Measurements from ENCODE around the gene USP3.
"Not testable (repeated sequence)": the region's sequence is repeated elsewhere in the genome, so short reads cannot be mapped to it uniquely, and the experiment has no call there.

The USP3 gene

DNA sequence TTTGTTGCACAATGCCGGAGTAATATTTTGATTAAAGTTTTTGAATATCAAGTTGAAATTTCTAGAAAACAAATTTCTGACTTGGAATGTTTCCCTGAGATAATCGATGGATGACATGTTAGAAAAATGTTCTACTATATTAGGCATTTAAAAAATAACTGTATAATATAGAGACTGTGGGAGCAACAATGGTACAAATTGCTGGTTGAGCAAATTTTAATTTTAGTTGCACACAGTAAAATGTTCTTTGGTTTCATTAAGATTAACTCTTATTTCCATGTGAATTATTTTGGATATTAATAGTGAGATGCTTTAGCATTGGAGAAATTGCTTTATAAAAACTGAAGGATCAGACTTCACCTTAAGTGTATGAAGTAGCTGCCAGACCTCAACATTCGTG is 9.3 kb downstream of the USP3 start:
- DNase-seq, result no peak

DNA sequence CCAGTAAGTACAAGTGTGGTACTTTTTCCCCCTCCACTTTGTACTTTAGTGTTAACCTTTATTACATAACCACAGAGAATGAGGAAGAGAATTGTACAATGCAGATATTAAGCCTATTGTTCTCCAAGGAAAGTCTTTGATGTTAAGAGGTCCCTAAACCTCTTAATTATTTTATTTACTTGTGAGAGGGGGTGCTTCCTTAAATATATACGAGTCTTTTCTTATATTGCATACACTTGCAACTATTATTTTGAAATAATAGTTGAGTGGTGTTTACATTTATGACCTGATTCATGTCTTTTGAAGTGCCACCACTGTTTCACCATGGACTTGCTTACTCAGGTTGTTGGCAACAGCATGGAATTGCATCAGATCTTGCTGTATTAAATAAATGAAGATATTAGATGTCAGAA is 10.1 kb downstream of the USP3 start:
- no peak for DNase-seq

DNA sequence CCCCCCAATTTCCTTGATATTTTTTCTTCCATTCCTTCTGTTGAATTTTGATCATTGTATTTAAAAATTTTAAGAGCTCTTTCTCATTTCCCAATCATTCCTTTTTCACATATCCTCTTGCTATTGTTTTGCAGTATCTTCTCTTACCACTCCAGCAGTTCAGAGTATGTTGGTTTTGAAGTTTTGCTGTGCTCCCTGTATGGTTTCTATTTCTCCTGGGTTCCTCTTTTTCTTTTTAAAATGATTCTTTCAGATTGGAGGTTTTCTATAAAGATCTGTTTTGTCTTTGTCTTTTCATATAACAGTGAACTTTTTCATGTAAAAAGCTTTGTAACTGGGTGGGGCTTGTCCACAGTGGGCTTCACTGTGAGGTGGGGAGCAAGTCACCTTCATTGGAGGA is 12.8 kb downstream of the USP3 start:
- DNase-seq, result no peak

DNA sequence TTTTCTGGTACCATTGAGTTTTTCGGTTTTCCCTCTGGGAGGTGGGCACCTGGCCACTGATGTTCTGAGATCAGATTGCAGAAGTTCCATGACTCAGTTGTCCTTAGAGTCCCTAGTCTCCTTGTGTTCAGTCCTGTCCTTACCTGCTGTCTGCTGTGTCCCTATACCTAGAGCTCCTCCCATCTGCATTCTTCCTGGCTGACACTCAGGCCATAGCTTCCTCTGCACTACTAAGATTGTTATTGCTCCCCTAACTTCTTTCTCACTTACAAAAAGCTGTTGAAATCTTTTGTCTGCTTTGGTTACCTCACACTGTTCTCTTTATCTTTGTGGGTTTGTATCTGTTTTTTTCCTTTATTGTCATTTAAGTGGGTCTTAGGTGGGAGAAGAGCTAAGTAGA is 13.2 kb downstream of the USP3 start:
- DNase-seq, result peak in 1 of 5 experiments; percentile 40

DNA sequence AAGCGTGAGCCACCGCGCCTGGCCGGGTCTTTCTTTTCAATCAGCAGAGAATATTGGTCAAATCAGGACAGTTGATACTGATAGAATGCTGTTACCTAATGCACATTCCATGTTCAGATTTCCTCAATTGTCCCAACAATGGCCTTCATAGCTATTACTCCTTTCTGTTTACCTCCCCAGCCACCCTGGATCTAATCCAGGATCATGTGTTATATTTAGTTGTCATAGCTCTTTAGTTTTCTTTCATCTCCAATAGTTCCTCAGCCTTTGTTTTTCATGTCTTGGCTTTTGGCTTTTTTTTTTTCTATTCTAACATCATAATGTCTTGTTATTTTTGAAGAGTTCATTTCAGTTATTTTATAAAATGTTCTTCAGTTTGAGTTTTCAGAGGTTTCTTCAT is 14.6 kb downstream of the USP3 start:
- no peak for DNase-seq

DNA sequence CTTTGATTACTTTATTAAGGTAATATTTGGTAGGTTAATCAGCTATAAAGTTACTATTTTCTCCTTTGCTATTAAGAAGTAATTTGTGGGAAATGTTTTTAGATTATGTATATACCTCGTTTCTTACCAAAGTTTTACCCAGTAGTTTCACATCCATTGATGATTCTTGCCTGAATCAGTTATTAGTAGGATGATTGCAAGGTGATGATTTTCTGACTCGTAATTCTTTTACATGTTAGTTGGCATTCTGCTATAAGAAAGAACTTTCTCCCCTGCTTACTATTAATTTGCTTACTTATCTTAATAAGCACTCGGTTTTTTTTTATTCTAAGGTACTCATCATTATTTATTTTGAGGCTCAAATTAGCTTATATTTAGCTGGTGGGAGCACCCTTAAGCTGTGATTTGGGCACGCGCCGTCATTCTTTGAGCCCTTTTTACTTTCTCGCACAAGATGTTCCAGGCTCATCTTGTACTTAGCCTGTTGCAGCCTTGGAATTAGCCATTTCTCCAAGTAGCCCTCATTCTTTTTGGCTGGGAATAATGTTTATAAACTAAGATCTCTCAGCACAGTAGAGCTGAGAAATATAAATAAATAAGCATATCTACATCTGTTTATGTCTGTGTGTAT is 15.3 kb downstream of the USP3 start:
- DNase-seq, result no peak

DNA sequence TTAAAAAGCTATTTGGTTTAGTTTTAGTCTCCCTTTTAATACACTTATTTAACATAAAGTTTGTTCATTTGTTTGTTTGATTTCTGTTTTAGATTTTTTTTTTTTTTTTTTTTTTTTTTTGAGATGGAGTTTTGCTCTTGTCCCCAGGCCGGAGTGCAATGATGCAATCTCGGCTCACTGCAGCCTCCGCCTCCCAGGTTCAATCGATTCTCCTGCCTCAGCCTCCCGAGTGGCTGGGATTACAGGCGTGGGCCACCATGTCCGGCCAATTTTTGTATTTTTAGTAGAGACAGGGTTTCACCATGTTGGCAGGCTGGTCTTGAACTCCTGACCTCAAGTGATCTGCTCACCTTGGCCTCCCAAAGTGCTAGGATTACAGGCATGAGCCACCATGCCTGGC is 16.1 kb downstream of the USP3 start:
- DNase-seq, result not testable (repeated sequence)

DNA sequence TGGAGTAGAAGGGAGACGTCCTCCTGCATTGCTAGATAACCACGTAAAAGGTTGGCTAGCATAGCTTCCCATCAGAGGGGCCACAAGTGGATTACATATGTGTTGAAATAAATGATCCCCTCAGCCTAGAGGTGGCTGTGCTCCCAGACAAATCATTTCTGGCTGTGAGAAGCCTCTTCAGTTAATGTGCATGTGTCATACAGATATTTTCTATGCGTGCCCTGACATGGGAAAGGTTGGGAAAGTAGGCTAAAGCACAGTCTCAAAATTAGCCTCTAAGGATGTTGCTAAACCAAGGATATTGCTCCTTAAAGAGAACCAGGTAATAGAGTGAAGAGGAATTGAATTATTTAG is 17.8 kb downstream of the USP3 start:
- no peak for DNase-seq

DNA sequence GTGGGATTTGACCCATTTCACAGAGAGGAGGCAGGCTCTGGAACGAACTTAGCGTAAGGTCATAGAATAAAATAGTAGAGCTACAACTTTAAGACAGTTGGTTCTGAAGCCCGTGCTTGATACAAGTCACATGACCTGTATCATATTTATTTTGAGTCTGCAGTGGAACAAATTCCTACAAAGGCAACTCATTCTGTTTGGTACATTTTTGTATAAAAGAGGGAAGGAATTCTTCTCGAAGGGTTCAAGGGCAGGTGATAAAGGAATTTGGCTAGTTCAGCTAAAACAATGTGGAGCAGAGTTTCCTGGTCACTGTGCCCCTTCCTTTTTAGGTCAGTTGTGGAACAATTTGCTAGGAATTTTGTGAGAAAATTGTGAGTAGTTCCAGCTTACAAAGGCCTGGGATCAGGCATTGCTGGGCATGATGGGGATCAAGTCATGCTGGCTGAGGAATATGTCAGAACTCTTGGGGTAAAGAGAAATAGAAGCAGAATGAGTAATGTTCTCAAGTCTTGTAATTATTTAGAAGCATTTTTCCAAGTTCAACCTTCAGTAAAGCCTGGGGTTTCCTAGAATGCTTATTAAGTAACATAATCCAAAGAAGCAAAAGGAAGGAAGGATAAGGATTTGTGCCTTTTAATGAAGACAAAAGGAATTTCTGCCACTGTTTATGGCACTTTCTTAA is 19.1 kb downstream of the USP3 start:
- DNase-seq, result no peak

DNA sequence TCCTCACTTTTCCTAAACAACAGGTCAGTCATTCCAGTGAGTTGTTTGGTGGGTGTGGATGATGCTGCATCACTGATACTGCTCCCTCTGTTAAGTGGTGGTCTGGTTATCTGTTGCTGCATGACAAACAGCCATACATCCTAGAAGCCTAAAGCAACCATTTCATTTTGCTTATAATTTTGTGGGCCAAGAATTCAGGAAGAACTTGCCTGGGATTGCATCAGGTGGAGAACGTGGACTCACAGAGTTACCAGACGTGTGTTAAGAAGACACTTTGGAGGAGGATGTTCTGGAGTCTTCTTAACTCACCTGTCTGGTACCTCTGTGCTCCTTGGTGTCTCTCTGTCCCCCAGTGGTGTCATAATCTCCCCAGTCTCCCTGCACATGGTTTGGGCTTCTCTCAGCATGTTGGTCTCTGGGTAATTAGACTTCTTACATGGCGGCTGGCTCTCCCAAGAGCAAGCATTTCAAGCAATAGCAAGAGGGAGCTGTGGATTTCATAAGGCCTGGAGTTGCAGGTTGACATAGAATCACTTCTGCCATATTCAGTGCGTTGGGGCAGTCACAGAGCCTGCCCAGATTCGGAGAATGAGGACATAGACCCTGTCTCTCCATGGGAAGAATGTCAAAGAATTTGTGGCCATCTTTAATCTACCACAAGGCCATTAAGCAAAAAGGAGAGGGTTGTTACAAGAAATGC is 20.1 kb downstream of the USP3 start:
- DNase-seq, result no peak

DNA sequence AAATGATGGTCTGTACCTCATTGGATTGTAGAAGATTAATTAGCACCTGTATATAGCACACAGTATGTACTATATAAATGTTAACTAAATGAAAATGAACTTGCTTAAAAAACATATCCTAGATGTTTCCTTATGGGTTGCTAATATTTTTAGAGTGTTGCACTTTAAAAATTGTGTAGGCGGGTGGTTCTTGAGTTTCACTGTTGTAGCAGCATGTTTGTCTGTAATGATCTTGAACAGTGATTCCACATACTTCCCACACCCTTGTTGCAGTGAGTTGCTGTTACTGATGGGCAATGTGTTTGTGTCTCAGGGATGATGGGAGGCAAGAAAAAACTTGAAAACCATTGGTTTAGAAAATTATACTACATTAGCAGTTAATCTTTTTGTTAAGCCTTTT is 22.0 kb downstream of the USP3 start:
- no peak for DNase-seq

DNA sequence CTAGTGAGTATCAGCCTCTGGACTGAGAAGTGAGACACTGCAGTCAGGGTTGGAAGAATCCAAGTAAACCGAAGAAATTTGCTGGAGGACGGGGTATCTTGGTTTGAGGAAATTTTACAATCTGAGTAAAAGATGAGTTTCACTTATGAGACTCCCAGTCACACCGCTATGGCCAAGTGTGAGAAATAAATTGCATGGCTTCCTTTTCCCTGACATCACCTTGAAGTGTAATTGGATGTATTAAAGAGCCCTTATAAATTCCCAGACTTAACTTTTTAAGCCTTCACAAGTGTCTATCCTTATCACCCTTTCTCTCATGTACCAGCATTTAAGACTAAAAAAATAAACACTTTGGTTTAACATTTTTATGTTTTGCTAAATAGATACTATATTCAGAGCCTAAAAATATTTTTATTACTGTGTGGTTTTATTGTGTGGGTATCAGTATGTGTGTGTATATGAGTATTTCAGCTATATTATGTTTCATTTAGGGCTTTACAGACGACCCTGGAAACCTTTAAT is 23.8 kb downstream of the USP3 start:
- DNase-seq, result no peak

DNA sequence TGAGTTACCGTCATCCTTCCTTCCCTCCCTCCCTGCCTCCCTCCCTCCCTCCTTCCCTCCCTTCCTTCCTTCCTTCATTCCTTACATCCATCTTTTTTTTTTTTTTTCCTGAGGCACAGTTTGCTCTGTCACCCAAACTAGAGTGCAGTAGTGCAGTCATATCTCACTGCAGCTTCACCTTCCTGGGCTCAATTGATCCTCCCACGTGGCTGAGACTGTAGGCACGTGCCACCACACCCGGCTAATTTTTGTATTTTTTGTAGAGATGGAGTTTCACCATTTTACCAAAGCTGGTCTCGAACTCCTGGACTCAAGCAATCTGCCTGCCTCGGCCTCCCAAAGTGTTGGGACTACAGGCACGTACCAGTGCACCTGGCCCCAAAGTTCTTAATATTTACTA is 25.8 kb downstream of the USP3 start:
- no peak for DNase-seq

DNA sequence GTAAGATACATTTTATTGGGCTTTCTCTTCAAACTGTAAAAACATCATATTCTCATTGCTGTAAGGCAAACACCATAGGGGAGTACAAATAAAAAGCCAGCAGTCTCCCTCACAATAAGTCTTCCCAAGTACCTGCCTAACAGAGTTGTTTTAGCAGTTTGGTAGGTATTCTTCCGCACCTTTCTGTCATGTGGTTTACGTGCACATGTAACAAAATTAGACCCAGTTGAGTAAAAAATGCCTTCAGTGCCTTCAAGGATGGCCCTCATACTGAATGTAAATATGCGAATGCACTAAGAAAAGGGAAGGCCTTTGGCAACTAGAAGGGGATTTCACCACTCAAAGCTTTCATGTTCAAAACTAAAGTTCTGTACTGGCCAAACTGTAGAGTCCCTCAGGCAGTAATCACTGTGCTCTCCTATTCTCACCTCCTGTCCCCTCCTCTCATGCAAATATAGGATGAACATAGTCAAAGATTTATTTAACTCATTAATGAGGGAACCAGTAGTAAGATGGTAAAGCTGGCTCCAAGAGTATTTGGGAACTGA is 26.4 kb downstream of the USP3 start:
- DNase-seq, result no peak

DNA sequence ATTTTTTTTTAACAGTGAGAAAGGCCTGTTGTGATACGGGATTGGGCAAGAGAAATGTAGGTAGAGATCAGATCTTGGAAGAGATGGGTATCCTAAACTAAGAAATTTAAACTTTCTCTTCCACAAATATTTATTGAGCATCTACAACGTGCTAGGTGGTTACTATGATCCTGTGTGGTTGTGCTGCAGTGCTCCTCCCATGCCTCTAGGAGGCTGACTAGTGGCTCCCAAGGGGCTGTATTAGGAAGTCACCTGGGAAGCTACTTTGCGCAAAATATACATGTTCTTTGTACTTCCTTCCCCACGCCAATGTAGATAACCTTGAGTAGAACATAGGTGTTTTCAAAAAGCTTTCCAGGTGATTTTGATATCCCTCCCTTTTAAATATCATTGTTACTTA is 27.2 kb downstream of the USP3 start:
- DNase-seq, result no peak

DNA sequence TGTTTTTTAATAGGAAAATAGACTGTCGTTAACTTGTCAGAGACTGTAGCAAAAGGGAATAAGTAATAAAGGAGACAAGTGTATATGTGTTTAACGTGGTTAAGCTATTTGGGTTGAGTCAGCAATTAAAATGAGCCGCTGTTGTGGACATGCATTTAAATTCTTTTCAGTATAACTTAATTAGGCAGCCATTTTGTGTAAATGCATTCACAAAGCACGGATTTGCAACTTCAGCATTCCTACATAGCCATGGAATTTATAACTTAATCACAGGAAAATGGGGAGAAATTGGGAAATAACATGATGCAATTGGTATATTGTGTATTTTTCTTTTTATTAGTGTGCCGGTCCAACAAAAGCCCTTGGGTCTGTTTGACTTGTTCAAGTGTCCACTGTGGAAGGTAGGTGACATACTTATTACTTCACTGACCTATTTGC is 27.9 kb downstream of the USP3 start:
- no peak for DNase-seq

DNA sequence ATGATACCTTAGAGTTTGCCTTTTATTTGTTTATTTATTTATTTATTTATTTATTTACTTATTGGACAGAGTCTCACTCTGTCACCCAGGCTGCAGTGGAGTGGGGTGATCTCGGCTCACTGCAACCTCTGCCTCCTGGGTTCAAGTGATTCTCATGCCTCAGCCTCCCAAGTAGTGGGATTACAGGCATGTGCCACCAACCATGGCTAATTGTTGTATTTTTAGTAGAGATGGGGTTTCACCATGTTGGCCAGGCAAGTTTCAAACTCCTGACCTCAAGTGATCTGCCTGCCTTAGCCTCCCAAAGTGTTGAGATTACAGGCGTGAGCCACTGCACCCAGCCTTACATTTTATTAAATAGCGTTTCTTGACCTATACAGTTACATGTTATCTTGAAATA is 30.5 kb downstream of the USP3 start:
- DNase-seq, result not testable (repeated sequence)

DNA sequence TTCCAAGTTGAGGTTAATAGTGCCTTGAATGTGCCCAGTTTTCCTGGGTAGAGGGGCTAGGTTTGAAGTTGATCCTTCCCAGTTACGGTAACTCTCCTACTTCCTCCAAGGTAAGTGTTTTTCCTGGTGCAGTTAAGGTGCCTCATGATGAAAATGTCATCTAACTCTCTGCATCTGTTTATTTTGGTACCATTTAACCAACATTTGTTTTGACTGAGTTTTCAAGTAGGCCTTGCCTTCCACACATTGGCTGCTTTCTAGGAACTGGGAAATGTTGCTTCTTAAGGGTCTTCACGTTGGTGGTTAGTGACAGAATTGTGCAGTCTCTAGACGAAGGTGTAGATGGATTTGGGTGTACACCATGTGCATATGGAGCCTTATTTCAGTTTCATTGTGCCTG is 31.3 kb downstream of the USP3 start:
- no peak for DNase-seq

DNA sequence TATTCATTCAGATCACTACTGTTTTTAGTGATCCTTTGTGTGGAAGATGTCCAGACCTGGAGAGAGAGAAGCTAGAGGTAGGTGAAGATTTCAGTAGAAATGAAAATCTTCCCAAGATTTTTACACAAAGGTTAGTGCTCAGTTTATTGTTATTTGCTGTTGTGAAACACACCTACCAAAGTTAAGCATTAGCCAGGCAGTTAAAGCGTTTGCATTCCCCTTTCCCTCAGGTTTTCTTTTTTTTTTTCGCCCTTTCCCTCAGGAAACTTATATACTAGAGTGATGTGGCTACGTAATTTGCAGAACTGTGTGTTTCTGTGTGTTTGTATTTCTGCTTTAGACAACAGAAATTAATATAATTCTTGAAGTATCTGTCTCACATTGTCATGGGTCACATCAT is 34.5 kb downstream of the USP3 start:
- no peak for DNase-seq

DNA sequence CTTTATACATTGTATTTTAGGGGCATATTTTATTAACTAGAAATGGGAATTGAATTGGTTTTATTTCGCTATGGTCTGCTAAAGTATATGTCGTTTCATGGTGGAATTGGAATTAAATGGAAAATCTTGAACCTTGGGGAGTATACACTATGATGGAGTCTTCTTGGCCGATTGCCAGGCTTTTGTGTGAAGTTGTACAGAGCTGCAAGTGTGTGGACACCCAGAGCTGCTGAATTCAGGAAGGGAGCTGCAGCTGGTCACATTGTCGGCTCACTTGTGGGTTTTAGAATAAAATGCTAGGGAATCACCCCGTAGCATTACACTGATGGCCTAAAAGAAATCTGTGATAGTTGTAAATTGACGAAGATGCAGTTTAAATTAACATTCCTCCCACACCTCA is 35.1 kb downstream of the USP3 start:
- no peak for DNase-seq

DNA sequence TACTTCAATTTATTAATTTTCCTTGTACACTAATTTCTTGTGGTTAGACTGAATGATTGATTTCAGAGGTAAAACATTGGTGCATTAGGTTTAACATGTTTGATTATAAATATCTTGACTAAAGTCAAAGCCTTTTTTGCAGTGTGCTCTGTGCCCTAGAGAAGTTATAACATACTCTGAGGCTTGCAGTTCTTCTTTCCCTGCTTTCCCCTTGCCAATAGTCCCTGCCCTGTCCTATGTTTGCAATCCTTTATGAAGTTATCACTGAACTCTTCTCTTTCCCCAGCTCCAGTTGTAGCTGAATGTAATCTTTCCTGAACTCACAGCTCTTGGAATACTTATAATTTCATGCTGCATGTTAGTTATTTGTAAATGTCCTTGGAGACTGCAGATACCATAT is 35.6 kb downstream of the USP3 start:
- DNase-seq, result no peak

DNA sequence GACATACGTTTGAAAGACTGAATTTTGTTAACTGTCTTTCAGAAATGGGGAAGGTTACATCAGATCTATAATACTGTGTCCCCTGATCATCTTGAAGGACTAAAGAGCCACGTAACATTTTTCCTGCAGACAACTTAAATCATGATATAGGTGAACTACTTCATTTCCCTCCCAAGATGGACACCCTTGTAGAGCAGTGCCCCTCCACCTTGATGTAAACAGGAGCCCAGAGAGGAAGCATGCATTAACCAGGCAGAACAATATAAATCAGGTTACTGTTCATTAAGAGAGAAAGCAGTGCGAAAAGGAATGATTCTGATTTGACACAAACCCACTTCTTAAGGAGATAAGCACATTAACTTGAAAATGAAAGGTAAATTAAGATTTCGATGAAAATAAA is 36.1 kb downstream of the USP3 start:
- no peak for DNase-seq

DNA sequence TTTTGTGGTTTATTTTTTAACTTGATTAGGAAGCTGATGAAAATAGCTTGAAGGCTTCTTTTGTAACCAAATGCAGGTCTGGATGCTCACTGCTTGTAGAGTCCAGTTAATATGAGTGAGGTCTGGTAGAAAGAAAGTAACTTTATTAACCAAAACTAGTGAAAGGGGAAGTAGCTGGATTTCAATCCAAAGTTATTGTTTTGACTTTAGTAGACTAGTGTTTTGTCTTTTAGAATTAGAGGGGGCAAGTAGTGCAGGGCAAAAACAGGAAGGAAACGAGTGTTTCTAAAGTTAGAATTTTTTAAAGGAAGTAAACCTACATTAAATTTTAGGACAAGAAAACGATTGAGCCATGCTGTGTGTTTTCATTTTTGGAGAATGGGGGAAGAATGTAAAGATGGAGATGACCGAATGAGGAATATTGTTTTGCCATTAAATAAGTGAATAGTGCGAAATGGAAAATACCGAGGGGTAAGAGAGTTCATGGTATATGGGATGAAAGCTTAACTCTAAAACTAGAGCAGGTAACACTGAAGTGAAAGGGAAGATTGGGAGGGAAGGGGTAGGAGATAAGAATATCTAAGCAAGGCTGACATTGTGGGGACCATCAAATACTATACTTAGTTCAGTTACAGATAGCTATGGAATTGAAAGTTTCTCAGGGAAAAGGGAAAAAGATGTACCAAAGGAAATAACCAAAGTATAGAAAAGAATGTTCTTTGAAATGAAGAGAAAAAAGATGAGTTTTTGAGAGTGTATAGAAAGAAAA is 40.0 kb downstream of the USP3 start:
- DNase-seq, result no peak

Data from T-helper 2 cell (primary cell).